ENCODE measurements around the gene HIPK4.
"Not testable (repeated sequence)": the region's sequence is repeated elsewhere in the genome, so short reads cannot be mapped to it uniquely, and the experiment has no call there.

Gene HIPK4

DNA sequence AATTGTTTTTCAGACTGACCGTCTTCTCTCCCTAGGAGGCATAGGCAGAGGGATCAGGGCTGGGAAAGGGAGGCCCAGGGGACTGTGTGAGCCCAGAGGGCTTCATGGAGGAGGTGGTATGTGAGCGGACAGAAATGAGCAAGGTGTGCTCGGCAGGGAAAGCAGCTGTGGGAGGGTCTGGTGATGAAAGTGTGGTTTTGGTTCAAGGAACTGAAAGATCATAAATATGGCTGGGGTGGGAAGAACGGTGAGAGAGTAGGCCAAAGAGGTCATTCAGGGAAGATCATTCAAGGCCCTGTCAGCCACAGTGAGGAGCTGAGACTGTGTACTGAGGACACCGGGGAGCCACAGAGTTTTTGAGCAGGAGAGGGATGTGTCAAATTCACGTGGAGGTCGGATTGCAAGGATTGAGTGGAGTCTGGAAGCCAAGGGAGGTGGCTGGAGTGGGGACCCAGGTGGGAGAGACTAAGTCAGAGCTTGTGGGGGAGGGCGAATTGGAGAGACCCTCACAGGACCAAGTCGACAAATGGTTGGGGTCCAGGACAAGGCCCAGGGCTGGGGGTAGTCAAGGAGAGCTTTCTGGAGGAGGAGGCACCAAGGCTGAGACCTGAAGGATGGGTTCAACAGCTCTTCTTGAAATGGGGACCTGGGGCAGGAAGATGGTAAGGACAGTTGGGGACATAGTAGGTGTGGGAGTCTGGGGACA, 33.9 kb downstream of the HIPK4 start:
- Mint-ChIP-seq H3K4me1 (ENCODE audit: low read depth) (peaks cover 2% of the 10 kb centered on the region), H3K36me3 (ENCODE audit: low read depth) (peaks cover 2% of the 10 kb centered on the region), H3K27me3 (ENCODE audit: low read depth) (no peaks in the 10 kb centered on the region), H3K27ac (no peak overlapping the region), H3K9me3 (no peaks in the 10 kb centered on the region), H3K4me3 (no peak overlapping the region)

DNA sequence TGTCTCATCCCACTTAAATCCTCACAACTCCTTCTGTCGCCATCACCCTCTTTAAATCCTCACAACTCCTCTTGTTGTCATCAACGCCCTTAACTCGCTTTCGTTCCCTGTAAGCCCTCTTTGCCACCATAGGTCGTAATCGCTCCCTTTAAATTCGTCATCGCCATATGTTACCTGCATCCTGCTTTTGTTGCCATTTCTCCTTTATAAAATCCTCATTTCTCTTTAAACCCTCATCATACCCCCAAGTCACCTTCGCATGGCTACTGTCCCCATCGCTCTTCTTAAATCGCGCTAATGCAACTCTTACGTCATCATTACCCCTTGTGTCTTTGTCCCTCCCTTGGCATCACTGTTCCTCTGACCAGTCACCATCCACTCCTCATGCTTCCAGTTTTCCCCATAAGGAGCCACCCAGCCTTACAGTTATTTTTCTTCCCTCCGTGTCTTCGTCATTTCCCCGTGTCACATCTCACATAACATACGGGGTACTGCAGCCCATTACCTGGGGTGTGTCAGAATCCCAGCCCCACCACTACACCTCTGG, 40.9 kb downstream of the HIPK4 start:
- peaks cover 23% of the 10 kb centered on the region for H3K4me1 Mint-ChIP-seq (ENCODE audit: low read depth)
- peak overlapping the region; percentile 92 for H3K4me3 Mint-ChIP-seq
- no peaks in the 10 kb centered on the region for H3K27me3 Mint-ChIP-seq (ENCODE audit: low read depth)
- peaks cover 4% of the 10 kb centered on the region for H3K36me3 Mint-ChIP-seq (ENCODE audit: low read depth)
- H3K9me3 Mint-ChIP-seq = no peaks in the 10 kb centered on the region
- peak overlapping the region; percentile 89 for H3K27ac Mint-ChIP-seq

DNA sequence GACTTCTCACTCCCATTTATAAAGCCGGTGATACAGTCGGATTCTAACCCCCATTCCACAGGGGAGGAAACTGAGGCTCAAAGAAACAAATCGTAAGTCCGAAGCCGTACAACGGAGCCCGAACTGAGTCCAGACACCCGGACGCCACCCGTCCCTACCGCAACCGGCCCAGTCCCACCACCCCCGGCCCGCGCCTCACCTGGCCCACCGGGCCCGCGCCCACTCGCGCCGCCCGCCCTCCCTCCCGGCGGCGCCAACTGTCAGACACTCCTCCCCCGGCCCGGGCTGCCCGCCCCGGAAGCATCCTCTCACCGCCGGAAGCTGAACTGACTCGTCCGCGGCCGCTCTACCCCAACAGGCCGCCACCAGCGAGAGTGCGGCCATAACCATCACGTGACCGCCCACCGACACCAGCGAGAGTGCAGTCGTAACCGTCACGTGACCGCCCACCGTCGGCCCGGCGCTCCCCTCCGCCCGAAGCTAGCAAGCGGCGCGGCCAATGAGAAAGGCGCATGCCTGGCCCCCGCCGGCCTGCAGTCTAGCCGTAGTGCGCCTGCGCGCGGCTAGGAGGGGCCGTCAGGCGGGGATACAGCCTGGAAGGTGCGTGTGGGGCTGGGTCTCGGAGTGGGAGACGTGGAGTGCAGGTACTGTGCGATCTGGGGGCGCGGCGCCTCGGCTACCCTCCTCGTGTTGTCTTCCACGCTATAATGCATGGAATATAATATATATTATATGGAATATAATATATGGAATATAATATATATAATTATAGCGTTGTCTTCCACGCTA, 41.7 kb downstream of the HIPK4 start, which contains the start of the genes C19orf47 and PLD3:
Gene C19orf47, minus strand, starts transcription at position 273 of the 789 bp plus-strand sequence. CDS start 6,540 bp downstream, outside the sequence.
Gene PLD3, plus strand, starts transcription at position 571 of the 789 bp plus-strand sequence. CDS start 17,789 bp downstream, outside the sequence.
- Mint-ChIP-seq H3K27ac (peak within 1 kb of the TSS; percentile 89), H3K36me3 (ENCODE audit: low read depth) (peaks cover 4% of the 10 kb centered on the region), H3K9me3 (no peaks in the 10 kb centered on the region), H3K4me3 (peak within 1 kb of the TSS; percentile 92), H3K4me1 (ENCODE audit: low read depth) (peaks cover 23% of the 10 kb centered on the region), H3K27me3 (ENCODE audit: low read depth) (no peaks in the 10 kb centered on the region)

DNA sequence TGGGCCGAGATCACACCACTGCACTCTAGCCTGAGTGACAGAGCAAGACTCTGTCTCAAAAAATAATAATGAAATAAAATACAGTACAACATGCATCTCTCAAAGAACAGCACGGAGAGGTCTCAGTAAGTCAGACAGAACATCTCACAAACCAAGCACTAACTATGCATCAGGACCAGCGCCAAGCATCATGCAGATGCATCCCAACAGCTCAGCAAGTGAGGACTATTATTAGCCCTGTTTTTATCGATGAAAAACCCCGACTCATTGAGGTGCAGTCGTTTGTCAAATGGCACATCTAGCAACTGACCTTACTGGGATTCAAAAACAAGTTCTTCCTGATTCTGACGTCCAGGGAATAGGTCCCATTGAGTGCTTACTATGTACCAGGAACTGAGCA, 45.6 kb downstream of the HIPK4 start:
- Mint-ChIP-seq H3K9me3 (no peaks in the 10 kb centered on the region), H3K36me3 (ENCODE audit: low read depth) (peaks cover 9% of the 10 kb centered on the region), H3K4me1 (ENCODE audit: low read depth) (peaks cover 27% of the 10 kb centered on the region), H3K4me3 (no peak overlapping the region), H3K27me3 (ENCODE audit: low read depth) (no peaks in the 10 kb centered on the region), H3K27ac (no peak overlapping the region)

DNA sequence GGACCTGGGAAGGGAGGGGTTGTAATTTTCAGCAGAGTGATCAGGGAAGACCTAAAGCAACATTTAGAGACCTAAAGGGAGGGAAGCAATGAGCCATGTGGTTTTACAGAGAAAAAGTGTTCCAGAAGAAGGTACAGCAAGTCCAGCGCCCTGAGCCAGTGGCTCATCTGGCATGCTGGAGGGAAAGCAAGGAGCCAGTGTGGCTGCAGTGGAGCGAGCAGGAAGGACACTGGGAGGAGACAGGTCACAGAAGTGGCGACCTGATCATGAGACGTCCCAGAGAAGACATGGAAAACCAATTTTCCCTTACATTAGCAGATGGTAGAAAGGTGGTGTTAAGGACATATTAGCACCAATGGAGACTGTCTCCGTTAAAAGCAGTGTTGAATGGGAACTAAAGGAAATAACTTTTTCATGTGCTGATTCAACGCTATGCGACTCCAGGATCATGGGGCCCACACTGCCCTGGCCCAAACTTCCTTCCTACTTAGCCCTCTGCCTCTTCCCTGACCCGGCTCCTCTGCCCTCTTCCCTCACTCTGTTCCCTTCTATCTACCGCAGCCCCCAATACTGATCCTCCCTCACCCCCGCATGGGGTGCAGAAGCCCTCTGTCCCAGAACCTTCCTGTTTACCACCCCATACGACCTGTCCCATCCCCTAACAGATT, 47.2 kb downstream of the HIPK4 start:
- Mint-ChIP-seq H3K4me3 (no peak overlapping the region), H3K4me1 (ENCODE audit: low read depth) (peaks cover 22% of the 10 kb centered on the region), H3K27ac (no peak overlapping the region), H3K9me3 (no peaks in the 10 kb centered on the region), H3K27me3 (ENCODE audit: low read depth) (no peaks in the 10 kb centered on the region), H3K36me3 (ENCODE audit: low read depth) (peaks cover 13% of the 10 kb centered on the region)

DNA sequence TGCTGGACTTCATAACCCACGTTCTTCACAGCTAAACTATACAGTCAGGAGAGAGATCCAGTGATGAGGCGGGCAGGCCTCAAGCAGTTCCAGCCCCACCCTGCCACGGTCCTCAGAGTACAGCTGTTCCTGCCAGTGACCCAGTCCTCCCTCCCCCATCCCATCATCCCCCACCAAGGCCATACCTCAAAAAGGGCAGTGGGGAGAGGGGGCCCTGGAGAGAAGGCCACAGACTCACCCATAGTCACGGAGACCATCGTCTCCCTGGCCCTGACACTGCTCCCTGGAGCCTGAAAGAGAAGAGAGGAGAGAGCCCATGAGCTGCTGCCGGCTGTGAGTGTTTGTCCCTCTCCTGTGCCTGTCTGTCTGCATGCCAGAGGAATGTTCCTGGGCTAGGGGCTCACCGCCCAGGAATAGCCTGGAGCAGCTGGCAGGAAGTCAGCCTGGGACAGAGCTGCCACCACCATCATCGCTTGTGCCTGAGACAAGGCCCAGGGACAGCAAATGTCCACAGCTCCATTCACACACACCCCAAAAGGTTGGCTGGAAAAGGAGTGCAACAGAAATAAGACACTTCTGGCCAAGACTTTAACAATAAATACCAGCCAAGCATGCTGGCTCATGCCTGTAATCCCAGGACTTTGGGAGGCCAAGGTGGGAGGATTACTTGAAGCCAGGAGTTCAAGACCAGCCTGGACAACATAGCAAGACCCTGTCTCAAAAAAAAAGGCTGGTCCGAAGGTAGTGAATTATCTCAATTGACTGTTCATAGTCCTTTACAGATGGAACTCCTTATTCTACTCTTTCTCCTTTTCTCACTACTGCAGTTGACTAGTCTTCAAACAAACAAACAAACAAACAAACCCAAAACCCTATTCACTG, 48.1 kb downstream of the HIPK4 start:
- Mint-ChIP-seq H3K27ac (no peak overlapping the region), H3K4me1 (ENCODE audit: low read depth) (peaks cover 15% of the 10 kb centered on the region), H3K36me3 (ENCODE audit: low read depth) (peaks cover 11% of the 10 kb centered on the region), H3K4me3 (no peak overlapping the region), H3K9me3 (no peaks in the 10 kb centered on the region), H3K27me3 (ENCODE audit: low read depth) (no peaks in the 10 kb centered on the region)

DNA sequence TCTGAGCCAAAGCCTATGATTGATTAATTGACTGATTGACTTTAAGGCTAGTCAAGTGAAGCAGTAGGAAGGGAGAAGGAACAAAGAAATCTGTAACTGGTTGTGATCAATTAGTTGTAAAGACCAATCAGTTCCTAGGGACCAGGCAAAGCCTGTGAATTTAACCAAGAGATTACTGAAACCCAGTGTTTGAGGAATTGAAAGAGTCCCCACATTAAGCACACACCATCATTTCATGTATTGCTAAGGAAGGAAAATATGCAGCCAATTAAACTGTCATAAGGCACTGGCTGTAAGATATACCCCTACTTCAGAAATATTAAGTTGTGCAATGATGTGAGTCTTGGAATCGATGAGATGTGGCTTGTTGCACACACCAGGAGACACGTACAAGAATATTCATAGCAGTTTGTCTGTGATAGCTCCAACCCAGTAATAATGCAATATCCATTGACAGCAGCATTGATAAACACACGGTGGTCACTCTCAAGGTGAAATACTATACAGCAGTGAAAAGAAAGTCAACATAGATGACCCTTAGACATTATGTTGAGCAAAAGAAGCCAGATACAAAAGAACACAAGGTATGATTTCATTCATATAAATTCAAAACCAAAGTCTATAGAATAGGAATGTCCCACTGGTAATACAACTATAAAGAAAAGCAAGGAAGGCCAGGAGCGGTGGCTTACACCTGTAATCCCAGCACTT, 50.8 kb downstream of the HIPK4 start:
- Mint-ChIP-seq H3K9me3 (no peaks in the 10 kb centered on the region), H3K27me3 (ENCODE audit: low read depth) (no peaks in the 10 kb centered on the region), H3K36me3 (ENCODE audit: low read depth) (peaks cover 15% of the 10 kb centered on the region)

DNA sequence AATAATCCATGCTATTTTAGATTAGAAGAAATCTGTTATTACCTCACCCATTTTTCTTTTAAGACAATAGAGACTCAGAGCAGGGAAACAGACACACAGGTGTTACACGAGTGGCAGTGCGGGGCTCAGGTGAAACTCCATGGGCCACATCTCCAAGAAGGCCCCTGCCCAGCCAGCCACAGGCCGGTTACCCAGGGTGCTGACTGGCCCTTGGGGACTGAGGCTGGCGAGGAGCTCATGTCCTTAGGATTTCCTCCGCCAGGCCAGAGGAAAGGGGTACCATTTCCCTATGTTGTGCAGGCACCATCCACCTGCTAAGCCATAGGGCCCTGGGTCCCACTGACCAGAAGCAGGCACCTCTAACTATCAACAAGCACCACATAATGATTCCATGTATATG, 52.4 kb downstream of the HIPK4 start:
- H3K9me3 Mint-ChIP-seq = no peaks in the 10 kb centered on the region
- peaks cover 20% of the 10 kb centered on the region for H3K36me3 Mint-ChIP-seq (ENCODE audit: low read depth)
- H3K27me3 Mint-ChIP-seq (ENCODE audit: low read depth) = no peaks in the 10 kb centered on the region
- no peak overlapping the region for H3K27ac Mint-ChIP-seq
- H3K4me1 Mint-ChIP-seq (ENCODE audit: low read depth) = peaks cover 7% of the 10 kb centered on the region
- H3K4me3 Mint-ChIP-seq = no peak overlapping the region

More for the DNA sequence above, 50.8 kb downstream of the HIPK4 start:
- no peak overlapping the region for H3K27ac Mint-ChIP-seq
- H3K4me3 Mint-ChIP-seq = no peak overlapping the region
- H3K4me1 Mint-ChIP-seq (ENCODE audit: low read depth) = peaks cover 11% of the 10 kb centered on the region

DNA sequence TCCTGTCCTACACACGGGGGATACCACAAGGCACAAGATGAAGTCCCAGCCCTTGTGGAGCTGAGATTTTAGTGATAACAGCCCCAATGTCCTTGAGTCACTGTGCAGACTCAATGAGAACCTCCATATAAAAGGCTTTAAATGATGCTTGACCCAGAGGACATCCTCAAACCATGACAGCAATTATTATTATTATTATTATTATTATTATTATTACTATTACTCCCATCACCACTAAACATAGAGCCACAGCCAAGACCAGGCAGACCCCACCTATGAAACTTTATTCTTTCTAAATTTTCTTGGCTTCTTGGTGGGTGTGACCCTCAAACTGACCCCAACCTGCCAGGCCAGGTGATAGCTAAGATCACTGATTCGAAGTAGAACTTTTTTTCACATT, 52.9 kb downstream of the HIPK4 start:
- peaks cover 3% of the 10 kb centered on the region for H3K4me1 Mint-ChIP-seq (ENCODE audit: low read depth)
- H3K4me3 Mint-ChIP-seq = no peak overlapping the region
- no peaks in the 10 kb centered on the region for H3K9me3 Mint-ChIP-seq
- no peaks in the 10 kb centered on the region for H3K27me3 Mint-ChIP-seq (ENCODE audit: low read depth)
- H3K36me3 Mint-ChIP-seq (ENCODE audit: low read depth) = peaks cover 20% of the 10 kb centered on the region
- no peak overlapping the region for H3K27ac Mint-ChIP-seq

DNA sequence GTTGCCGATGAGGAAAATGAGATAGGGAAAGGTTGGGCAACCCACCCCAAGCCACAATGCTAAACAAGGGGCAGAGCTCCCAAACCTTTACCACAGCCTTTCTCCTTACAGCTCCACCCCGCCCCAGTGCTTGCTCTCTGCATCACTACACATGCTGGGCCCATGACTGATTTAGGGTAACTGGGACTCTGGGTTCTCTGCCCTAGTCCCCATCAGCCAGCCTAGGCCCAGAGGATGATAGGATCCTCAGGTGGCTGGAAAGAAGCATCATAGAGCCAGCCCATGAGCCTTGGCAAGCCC, 53.4 kb downstream of the HIPK4 start:
- Mint-ChIP-seq H3K36me3 (ENCODE audit: low read depth) (peaks cover 23% of the 10 kb centered on the region), H3K4me3 (no peak overlapping the region), H3K4me1 (ENCODE audit: low read depth) (peaks cover 3% of the 10 kb centered on the region), H3K9me3 (no peaks in the 10 kb centered on the region), H3K27me3 (ENCODE audit: low read depth) (no peaks in the 10 kb centered on the region), H3K27ac (no peak overlapping the region)

DNA sequence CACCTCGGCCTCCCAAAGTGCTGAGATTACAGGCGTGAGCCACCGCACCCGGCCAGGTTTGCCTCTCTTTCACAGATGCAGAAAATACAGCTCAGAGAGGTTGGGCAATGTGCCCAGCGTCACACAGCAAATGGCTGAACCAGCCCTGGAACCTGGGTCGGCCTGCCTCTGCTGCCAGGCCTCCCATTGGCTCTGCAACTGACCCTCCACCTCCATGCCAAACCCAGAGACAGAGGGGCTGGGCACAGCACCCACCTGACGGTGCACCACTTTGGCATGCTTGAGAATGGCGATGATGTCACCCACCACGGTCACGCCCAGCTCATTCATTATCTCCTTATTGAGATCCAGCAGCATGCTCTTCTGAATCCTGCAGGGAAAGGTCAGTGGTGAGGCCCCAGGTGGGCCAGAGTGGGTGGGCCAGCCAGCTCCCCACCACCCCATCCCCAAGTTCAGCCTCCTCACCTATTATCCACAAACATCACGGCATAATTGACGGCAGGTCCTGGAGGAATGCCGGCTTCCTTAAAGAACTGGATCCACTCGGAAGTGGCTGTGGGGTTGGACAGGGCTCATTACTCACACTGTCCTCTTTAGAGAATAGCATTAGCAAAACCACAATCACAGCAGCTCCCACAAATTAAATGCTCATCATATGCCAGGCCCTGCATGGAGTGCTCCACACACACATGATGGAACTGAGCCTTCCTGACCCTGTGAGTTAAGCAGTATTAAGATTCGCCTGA, 54.0 kb downstream of the HIPK4 start:
- Mint-ChIP-seq H3K36me3 (ENCODE audit: low read depth) (peaks cover 24% of the 10 kb centered on the region), H3K27me3 (ENCODE audit: low read depth) (no peaks in the 10 kb centered on the region), H3K4me3 (no peak overlapping the region), H3K9me3 (no peaks in the 10 kb centered on the region), H3K4me1 (ENCODE audit: low read depth) (peaks cover 3% of the 10 kb centered on the region), H3K27ac (no peak overlapping the region)

DNA sequence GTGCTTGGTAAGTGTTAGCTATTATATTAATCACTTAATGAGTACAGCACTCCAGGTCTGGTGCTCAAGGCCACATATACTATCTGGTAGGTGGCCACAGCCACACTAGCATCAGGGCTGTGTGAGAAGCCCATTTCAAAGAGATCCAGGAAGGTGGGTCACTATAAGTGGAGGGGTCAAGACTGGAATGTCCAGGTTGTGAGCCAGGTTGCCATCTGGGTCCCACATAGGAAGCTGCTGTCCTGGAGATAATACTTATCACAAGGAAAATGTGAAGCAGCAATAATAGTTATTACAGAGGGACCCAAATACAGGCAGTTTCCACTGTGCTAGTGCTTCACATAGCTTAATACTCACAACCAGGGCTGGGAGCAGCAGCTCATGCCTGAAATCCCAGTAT, 54.9 kb downstream of the HIPK4 start:
- peaks cover 3% of the 10 kb centered on the region for H3K4me1 Mint-ChIP-seq (ENCODE audit: low read depth)
- H3K27ac Mint-ChIP-seq = no peak overlapping the region
- no peaks in the 10 kb centered on the region for H3K27me3 Mint-ChIP-seq (ENCODE audit: low read depth)
- H3K36me3 Mint-ChIP-seq (ENCODE audit: low read depth) = peaks cover 23% of the 10 kb centered on the region
- H3K4me3 Mint-ChIP-seq = no peak overlapping the region
- no peaks in the 10 kb centered on the region for H3K9me3 Mint-ChIP-seq

DNA sequence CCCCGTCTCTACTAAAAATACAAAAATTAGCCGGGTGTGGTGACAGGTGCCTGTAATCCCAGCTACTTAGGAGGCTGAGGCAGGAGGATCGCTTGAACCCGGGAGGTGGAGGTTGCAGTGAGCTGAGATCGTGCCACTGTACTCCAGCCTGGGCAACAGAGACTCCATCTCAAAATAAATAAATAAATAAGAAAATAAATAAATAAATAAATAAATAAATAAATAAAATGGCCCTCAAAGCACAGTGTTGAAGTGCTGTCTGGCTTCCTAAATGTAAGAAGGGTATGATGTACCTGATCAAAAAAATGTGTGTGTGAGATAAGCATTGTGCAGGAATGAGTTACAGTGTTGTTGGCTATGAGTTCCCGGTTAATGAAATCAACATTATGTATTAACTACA, 56.9 kb downstream of the HIPK4 start:
- peaks cover 19% of the 10 kb centered on the region for H3K36me3 Mint-ChIP-seq (ENCODE audit: low read depth)
- not testable (repeated sequence) for H3K4me3 Mint-ChIP-seq; H3K4me1 Mint-ChIP-seq (ENCODE audit: low read depth); H3K27me3 Mint-ChIP-seq (ENCODE audit: low read depth); H3K9me3 Mint-ChIP-seq; H3K27ac Mint-ChIP-seq
